ENCODE results near the gene MTUS2. TPM values are rescaled to one million over a fixed set of nuclear protein-coding genes. Genes with fewer than 3 reads are reported as not detected.
"Not testable (repeated sequence)": the region's sequence is repeated elsewhere in the genome, so short reads cannot be mapped to it uniquely, and the experiment has no call there.

Gene MTUS2
- total RNA-seq, 1 experiment from 2014 or later, result 0.24 TPM

DNA sequence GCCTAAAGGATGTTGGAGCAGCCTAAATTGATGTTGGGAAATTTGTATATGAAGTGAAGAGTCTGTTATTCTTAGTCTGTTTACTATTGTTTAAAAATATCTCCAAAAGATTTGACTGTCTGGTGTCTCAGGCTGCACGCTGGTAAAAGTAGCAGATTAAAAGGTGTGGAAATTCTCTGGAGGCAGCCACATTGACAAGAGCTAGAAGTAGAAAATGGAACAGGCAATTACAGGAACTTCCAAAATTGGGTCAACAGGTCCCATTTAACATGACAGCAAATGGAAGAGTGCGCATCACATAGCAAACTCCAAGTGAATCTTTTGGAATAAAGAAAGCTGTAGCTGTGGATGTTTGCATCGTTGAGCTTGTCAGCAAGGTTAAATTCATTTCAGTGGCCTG, 138.3 kb downstream of the MTUS2 start:
- DNase-seq (ENCODE audit: low read depth), result no peak

DNA sequence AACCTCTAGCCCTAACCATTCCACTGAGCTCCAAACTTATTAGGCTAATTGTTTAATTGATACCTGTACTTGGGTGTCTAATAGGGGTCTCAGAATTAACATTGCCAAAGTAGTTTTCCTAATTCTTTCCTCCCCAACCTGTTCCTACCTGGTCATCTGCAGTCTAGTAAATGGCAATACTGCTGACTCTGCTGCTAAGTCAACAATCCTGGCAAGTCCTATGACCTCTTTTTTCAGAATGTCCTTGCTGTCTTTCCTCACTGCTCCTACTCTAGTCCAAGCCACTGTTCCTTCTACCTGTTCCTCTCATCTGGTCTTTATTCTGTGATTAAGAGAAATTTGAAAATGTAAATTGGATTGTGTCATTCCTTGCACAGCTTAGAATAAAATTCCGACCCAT, 143.9 kb downstream of the MTUS2 start:
- no peak for DNase-seq (ENCODE audit: low read depth)

DNA sequence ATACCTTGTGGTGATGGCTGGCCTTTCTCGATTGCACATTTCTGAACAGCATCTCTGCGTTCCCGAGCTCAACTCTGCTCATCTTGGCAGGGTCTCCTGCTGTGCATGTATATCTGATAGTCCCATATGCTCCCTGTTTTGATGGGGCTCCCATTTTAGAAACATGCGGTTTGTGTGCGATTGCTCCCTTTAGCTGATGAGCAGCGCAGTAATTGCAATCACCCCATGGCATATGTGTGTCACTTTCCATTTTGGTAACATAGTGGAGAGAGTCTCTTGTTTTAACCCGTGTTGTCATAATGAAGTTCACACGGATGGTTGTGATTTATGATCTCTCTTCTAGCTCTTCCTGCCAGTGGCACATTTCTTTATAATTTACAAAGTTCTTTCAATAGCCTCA, 144.7 kb downstream of the MTUS2 start:
- DNase-seq (ENCODE audit: low read depth), result no peak

DNA sequence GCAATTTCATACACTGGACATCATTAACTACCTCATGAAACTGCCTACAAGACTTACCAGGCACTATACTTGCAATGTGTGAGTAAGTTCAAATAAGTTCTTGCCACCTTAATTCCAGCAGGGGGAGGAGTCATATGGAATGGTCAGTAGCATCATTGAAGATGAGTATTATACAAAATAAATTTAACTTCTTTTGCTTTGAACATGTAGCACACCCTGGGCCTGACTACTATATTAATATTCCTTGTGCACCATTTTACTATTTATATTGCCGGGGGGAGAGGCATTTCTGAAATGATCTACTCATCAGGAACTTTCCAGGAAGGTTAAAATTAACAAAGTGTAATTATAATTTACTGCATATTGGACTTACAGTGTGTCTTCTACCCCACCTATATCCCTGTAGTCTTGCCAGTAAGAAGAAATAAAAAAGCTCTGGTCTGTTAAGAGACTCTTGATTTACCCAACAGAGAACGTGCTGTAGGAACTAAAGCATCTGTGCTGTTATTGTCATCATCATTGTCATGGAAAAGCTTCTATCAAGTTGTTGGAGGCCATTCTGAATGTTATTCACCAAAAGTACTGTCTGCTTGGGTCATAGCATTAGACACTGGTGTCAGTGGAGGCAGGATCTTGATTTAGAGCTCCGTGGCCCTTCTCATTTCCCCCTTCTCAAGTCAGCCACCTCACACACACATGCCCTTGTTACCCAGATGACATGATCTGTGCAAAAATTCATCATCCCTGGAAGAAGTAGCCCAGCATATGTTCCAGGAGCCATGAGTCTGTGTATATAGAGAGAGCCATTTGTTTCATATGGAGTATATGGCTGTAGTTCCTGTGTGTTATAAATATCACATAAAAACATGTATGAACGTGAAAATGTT, 147.1 kb downstream of the MTUS2 start:
- no peak for DNase-seq (ENCODE audit: low read depth)

DNA sequence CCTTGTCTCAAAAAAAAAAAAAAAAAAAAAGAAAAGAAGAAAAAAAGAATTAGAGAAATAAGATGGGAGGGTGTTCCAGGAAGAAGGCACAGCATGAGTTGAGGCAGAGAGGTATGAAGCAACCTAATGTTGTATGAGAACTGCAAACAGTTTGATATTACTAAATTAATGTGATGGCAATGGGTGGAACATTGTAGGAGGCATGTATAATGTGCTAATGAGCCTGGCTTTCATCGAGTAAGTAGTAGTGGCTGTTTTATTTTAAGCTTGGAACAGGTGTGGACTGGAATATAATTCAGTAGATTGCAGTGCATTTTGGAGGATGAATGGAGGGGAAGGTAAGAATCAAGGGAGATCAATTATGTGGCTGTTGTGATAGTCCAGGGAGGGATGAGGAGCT, 156.1 kb downstream of the MTUS2 start:
- no peak for DNase-seq (ENCODE audit: low read depth)

DNA sequence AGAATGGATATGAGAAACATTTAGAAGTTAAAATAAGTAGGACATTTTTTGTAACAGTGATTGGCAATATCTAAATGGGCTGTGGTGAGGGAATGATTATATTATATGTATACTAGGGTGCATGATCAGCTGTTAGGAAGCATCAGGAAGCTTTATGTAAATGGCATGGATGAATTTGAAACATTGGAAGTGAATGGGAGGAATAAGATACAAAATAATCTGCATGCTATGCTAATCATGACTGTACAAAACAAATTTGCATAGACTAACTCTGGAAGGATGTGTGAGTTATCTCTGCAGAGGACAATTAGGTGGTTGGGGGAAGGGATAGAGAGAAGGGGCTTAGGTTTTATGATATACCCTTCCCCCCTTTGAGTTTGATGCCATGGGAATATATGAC, 156.5 kb downstream of the MTUS2 start:
- DNase-seq (ENCODE audit: low read depth), result no peak

DNA sequence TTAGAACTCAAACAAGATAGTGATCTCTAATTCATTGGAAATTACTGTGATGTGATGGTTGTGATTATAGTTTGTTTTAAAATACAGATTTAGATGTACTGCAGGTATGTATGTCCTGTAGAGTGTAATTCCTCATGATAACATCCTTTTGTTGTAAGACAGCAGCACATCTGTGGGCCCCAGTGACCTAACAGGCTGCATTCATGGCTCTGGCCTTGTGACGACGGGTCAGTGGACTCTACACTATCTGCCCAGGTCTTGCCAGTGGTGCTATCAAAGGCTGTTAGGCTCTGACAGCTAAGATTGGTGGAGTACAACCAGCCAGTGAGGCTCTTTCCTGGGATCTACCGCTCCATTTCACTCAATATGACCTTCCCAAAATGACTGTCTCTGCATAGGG, 158.4 kb downstream of the MTUS2 start:
- DNase-seq (ENCODE audit: low read depth), result no peak

DNA sequence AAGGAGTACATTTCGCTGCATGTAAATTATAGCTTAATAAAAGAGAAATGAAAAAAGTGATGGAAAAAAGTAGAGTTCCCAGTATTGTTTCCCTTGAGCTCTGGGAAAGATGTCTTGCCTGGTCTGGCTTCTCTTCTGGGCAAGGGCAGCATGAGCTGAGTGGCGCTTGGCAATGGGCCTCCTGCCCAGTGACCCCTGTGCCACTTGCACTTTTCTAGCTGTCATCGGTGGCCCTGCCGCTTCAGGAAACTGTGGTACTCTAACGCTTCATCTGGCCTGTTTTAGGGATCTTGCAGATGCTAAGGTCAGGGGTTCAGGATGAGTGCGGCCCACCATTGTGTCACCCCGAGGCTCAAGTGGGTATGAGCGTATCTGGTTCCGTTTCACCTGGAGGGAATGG, 161.4 kb downstream of the MTUS2 start:
- DNase-seq (ENCODE audit: low read depth), result no peak

DNA sequence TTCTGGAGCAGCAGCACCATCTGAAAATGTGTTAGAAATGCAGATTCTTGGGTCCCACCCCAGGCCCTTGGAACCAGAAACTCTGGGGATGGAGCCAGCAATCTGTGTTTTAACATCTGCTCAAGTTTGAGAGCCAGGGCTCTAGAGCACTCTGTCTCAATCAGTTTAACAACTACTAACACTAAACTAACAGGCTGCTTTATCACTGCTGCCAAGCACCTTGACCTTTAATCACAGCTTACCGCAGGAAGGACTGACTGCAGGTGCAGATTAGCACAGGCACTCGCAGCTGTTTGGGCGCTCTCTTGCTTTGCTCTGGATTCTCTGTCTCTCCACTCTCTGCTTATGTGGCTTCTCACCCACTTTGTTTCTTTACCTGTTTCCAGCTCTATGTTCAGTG, 163.5 kb downstream of the MTUS2 start:
- no peak for DNase-seq (ENCODE audit: low read depth)

DNA sequence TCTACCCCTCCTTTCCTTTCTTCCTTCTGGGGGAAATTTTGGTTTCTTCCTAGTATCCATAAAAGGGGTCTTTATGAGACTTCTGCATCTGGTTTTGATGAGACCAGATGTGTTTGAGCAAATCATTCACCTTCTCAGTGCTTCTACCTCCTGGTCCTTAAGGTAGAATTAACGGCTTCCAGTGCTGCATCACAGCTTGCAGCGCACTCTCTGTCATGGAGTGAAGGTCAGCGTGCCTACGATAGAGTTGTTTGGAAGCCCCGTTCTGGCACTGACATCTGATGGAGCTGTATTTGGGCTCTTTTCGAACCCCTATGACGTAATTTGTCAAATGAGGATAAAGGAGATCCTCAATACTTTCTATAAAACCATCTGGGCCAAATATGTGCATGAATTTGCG, 164.2 kb downstream of the MTUS2 start:
- no peak for DNase-seq (ENCODE audit: low read depth)

DNA sequence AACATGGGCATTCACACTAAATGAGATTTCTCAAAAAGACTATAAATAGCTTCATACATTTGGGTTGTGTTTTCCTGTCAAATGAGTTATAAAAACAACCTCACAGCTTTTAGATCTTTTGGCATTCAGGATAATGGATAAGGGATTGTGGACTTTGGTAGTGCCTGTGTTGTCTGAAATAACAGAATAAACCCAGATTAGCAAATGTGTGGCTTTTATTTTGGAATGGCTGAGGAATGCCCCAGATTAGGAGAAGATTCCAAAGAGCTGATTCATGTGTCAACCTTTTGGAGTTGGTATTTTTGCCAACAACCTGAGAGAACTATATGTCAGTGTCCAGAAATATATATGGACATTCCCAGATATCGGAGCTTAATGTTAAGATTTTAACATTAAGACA, 164.7 kb downstream of the MTUS2 start:
- DNase-seq (ENCODE audit: low read depth), result no peak

DNA sequence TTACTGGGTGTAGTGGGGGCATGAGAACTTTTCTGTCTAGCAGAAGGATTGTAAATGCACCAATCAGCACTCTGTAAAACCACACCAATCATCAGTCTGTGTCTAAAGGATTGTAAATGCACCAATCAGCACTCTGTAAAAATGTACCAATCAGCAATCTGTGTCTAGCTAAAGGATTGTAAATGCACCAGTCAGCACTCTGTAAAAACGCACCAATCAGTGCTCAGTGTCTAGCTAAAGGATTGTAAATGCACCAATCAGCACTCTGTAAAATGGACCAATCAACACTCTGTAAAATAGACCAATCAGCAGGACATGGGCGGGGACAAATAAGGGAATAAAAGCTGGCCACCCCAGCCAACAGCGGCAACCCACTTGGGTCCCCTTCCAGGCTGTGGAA, 170.2 kb downstream of the MTUS2 start:
- DNase-seq (ENCODE audit: low read depth), result not testable (repeated sequence)

DNA sequence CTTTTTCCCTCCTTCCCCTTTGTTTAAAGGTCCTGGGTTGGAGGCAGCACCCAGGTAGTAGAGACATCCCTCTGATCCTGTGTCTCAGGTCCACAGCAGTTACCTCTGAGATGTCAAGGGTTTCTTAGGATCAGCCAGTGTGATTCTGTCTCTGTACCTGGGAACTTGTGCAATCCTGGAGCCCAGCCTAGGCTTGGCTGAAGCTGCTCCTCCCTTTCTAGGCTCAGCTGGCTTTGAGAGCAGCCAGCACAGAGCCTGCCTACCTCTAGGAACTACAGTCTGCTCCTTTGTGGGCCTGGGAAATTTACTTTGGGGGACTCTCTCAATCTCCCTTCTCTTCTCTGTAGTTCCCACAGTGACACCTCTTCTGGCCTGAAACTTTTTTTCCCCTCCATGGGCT, 171.6 kb downstream of the MTUS2 start:
- no peak for DNase-seq (ENCODE audit: low read depth)

DNA sequence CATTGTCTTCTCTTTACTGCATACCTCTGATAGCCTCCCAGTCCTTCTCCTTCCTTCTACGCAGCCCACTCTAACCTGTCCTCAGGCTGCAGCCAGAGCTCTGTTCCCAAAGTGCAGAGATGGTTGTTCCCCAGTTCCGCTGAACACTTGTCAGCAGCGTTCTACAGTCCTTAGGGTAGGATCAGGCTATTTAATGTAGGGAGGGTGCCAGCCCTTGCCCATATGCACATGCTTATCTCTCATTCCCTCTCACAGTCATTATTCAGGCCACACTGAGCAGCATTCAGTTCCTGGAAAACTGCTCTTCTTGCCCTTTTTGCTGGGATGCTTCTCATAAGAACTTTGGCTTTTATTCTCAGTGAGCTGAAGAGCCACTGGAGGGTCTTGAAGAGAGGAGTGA, 180.7 kb downstream of the MTUS2 start:
- DNase-seq (ENCODE audit: low read depth), result no peak

DNA sequence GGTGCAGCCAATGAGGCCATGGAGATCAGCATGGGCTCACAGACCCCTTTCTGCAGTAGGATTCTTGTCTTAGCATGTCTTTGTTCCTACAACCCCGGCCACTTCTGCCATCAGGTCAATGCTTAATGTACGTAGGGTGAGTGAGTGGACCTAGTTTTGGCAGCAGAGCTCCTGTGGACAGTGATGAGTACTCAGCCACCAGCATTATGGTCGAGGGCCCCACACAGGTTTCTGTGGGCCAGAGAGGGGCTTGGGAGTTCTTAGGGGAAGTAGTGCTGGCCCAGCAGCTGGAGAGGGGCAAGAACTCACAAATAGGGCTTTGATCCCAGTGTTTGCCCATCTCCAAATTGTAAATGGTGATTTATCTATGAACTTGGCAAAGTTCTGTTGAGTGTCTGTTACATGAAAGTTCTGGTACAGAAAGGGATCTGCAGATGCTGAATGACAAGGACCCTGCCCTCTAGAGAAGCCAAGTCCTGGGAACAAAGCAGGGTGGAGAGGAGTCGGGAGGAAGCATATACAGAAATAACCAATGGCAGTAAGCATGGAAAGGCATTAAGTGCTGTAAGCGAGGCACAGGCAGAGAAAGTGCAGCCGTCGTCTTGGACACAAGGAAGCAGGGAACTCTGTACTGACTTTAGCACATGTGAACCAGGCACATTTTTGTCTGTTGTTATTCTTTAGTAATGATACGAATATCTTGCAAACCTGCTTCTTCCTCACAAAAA, 185.1 kb downstream of the MTUS2 start:
- DNase-seq (ENCODE audit: low read depth), result no peak

DNA sequence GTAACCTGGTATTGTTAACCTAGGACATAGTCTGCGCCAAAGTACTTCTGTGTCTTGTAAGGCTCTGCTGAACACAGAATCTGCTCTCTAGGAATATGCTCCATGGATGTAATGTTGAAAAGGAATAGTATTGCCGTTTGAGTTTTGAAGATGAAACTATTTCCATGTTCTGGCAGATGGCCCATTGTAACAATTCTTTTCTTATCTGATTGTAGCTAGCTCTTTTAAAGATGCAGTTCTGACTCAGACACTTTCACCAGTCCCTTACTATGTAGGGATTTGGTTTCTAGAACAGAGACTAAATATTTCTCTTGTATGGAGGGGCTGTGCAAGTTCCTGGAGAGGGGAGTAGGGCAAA, 185.6 kb downstream of the MTUS2 start:
- no peak for DNase-seq (ENCODE audit: low read depth)

DNA sequence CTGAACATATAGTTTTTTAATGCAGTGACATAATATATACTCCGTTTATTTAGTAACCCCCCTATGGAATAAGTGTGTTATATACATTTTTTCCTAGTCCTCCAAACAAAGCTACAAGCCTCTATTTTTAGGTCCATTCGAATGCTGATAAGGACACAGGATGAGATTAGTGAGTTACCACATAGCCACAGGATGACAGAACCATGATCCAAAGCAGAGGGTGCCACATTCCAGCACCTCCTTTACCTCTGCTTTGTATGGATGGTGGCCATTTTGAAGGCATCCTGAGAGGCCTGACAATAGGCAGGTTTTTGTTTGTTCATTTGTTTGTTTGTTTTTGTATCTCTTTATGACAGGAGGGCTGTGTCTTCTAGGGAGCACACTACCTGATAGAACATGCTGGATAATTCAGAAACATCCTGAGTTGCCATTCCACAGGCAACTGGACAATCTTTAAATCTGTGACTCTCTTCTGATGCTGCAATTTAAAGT, 186.3 kb downstream of the MTUS2 start:
- no peak for DNase-seq (ENCODE audit: low read depth)

DNA sequence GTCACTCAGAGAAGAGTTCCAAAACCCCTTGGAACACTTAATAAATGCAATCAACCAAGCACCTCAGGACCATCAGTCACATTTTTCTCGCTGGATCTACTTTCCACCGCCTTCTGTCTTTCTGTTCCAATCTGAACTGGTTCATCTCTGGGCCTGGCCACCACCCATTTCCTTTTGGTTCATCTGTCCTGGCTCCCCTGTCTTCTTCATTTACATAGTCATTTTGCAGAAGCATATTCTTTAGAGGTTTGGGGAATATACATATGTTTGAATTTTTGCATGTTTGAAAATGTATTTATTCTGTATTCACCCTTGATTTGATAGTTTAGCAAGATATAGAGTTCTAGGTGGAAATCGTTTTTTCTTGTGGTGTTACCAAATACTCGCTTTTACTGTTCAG, 188.2 kb downstream of the MTUS2 start:
- no peak for DNase-seq (ENCODE audit: low read depth)

DNA sequence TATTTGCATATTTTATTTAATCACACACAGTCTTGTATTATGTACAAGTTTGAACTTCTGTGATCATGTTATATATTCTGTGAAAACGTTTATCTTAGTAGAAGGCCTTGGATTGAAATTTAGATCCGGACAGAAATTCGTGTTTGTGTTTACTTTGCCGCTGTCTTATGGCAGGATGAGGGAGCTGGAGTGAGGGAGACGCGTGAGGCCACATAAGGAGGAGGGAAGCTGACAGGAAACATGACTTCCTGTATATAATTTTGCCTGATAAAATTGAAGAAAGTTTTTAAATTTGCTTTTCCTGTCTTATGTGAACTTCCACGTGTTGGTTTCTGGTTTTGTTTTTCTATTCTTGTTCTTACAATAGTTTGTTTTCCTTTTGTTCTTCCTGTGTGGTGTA, 200.2 kb downstream of the MTUS2 start:
- no peak for DNase-seq (ENCODE audit: low read depth)

DNA sequence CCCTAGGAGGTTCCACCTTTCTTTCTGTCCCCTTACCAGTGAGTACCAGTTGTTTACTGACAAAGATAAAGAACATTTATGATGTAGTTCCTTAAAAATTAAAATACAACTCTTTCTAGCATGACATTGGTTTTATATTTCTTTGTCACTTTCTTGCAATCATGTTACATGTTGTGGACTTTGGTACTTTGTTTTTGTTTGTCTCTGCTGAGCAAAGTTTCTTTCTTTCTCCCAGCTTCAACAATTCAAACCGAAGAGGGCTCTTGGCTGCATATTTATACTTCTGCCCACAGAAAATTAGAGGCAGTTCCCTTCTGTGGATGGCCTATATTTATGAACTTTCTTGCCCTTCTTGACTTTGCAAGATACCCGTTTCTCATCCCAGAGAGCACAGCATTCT, 201.2 kb downstream of the MTUS2 start:
- DNase-seq (ENCODE audit: low read depth), result no peak

DNA sequence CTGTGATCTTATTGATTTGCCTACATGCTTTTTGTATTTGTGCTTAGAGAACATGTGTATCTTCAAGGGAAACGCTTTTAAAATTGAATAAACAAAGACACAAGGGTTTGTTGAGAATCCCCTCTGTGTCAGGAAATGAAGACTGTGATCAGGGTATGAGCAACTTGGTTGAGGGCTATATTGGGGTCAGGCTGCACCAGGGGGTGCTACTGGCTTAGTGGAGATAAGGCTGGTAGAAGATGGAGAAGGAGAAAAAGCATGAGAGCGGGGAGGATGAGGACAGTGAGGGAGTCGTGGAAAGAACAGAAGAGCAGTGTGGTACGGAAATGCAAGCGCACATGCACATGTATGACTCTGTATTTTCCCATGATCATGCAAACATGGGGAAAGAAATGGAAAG, 201.6 kb downstream of the MTUS2 start:
- DNase-seq (ENCODE audit: low read depth), result no peak

DNA sequence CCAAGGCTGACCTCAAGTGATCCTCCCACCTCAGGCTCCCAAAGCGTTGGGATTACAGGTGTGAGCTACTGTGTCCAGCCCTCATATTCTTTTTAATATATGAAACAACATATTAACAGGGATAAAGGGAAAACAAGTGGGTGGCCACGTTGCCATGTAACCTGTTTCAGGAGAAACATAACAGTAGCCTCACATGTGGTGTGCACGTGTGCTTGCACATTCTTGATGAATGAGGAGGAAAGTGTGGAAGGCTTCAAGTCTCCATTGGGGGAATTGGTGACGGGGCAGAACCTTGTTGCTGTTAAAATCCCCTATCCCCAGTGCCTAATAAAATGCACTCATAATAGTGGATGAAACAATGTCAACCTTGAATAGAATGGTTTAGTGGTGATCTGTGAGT, 202.3 kb downstream of the MTUS2 start:
- DNase-seq (ENCODE audit: low read depth), result no peak

DNA sequence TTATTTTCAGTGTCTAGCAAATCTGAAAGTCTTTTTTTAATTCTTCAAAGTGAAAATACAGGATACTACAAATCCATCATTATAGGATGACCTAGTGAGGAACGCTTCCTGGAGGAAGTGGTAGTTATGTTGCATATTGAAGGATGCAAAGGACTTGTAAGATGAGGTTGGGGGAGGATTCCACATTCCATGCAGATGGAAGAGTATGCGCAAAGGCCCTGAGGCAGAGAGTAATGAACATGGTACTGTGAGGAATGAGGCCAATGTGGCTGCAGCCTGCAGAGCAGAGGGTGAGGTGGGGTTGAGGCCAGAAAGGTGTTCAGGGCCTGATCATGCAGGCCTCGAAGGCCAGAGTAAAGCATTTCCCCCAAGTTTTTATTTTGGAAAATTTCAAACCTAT, 202.8 kb downstream of the MTUS2 start:
- DNase-seq (ENCODE audit: low read depth), result no peak

Data from RPMI7951 (cell line).